PC-3 (cell line): ENCODE results near the gene DIS3L2. TPM values are rescaled to one million over a fixed set of nuclear protein-coding genes. Genes with fewer than 3 reads are reported as not detected.

Experiments used
- ATAC-seq: fragments of 200-7000 bp; cut with Tn5 transposase; 2 replicates; pipeline ENCODE4 v1.9.1; 2020; ENCODE audit warnings: mild to moderate bottlenecking, moderate library complexity
- BruUV-seq: library from RNA; stranded (reverse); fragments of 400-500 nt; replicated peaks from 2 replicates; lab custom pipeline; 2021; lab: Mats Ljungman, UMichigan
- CTCF ChIA-PET: fragments of 300-600 bp; sonication (Branson Sonifier 250); formaldehyde crosslinking; loops from one replicate; lab custom pipeline; 2022; ENCODE audit warnings: antibody characterized with exemption; lab: Charles Lee
- POLR2A ChIA-PET: fragments of 300-600 bp; sonication (Branson Sonifier 250); formaldehyde crosslinking; loops from one replicate; lab custom pipeline; 2022; ENCODE audit warnings: antibody characterized with exemption; ENCODE audit not compliant: unreplicated experiment; lab: Charles Lee
- DNase-seq: peaks from one replicate; pipeline ENCODE4 v3.0.0-alpha.2; 2015
- H2AFZ ChIP-seq: fragments of 300-600 bp; sonication (generic); 2 replicates; pipeline ENCODE4 v1.6.0; 2016; ENCODE audit warnings: antibody characterized with exemption, low read length
- H3F3A ChIP-seq: fragments of 300-600 bp; sonication (generic); one replicate; pipeline ENCODE4 v1.6.0; 2017; ENCODE audit warnings: antibody characterized with exemption, low read length, control low read depth, mild to moderate bottlenecking; ENCODE audit not compliant: unreplicated experiment
- H3K27ac ChIP-seq: fragments of 300-600 bp; sonication (generic); 2 replicates; pipeline ENCODE4 v1.5.1; 2016; ENCODE audit warnings: mild to moderate bottlenecking, low read length
- H3K27me3 ChIP-seq: fragments of 300-600 bp; sonication (generic); 2 replicates; pipeline ENCODE4 v1.6.1; 2016; ENCODE audit warnings: low read length, mixed read lengths
- H3K36me3 ChIP-seq: fragments of 300-600 bp; sonication (generic); 2 replicates; pipeline ENCODE4 v1.6.1; 2016; ENCODE audit warnings: low read depth, mixed run types, low read length, mixed read lengths
- H3K4me1 ChIP-seq: fragments of 300-600 bp; sonication (generic); 2 replicates; pipeline ENCODE4 v1.5.1; 2016; ENCODE audit warnings: low read length; ENCODE audit not compliant: insufficient read depth
- H3K4me2 ChIP-seq: fragments of 300-600 bp; sonication (generic); 2 replicates; pipeline ENCODE4 v1.6.0; 2016; ENCODE audit warnings: low read length
- H3K4me3 ChIP-seq: fragments of 300-600 bp; sonication (generic); 2 replicates; pipeline ENCODE4 v1.5.1; 2016; ENCODE audit warnings: mild to moderate bottlenecking, low read length, mixed read lengths
- H3K79me2 ChIP-seq: fragments of 300-600 bp; sonication (generic); 2 replicates; pipeline ENCODE4 v1.6.1; 2017; ENCODE audit warnings: low read length, mixed read lengths
- H3K9ac ChIP-seq: fragments of 300-600 bp; sonication (generic); 2 replicates; pipeline ENCODE4 v1.6.0; 2016; ENCODE audit warnings: mild to moderate bottlenecking, low read length
- H3K9me2 ChIP-seq: fragments of 300-600 bp; sonication (generic); replicated peaks from 2 replicates; pipeline ENCODE4 v1.6.1; 2016; ENCODE audit warnings: mixed run types, low read length, mixed read lengths
- H3K9me3 ChIP-seq: fragments of 300-600 bp; sonication (generic); 2 replicates; pipeline ENCODE4 v1.6.1; 2016; ENCODE audit warnings: low read length, mixed read lengths
- H4K20me1 ChIP-seq: fragments of 300-600 bp; sonication (generic); 2 replicates; pipeline ENCODE4 v1.6.1; 2016; ENCODE audit warnings: low read length, mixed read lengths
- CTCF ChIP-seq: fragments of 300-600 bp; sonication (generic); conservative IDR thresholded peaks from 2 replicates; pipeline ENCODE4 v1.5.1; 2017; ENCODE audit warnings: antibody characterized with exemption, low read depth, mild to moderate bottlenecking, low read length
- EZH2 ChIP-seq: fragments of 300-600 bp; sonication (generic); IDR thresholded peaks from one replicate; pipeline ENCODE4 v1.6.1; 2017; ENCODE audit warnings: antibody characterized with exemption, mild to moderate bottlenecking, low read length; ENCODE audit not compliant: unreplicated experiment
- EZH2phosphoT487 ChIP-seq: fragments of 300-600 bp; sonication (generic); IDR thresholded peaks from 2 replicates; pipeline ENCODE4 v1.6.1; 2018; ENCODE audit warnings: mild to moderate bottlenecking, antibody characterized with exemption, low read length, borderline replicate concordance
- intact Hi-C: fragments of 100-400 bp; cut with micrococcal nuclease; formaldehyde crosslinking; loops from 2 replicates; pipeline ENCODE4 v1.9.0; 2023
- total RNA-seq: library from RNA; depleted of rRNA; stranded (reverse); fragments of >200 nt; gene quantifications from 2 replicates; pipeline ENCODE4 v1.2.3, GENCODE V29; 2014

Gene DIS3L2
- total RNA-seq, 1 experiment from 2014 or later, result 22.8 TPM

GRCh38 chr2:232275670-232276069 is 314.2 kb downstream of the DIS3L2 start:
- no peaks in the 10 kb centered on the region for H3K79me2 ChIP-seq
- POLR2A ChIA-PET, result no interaction called here
- no peaks in the 10 kb centered on the region for H3K9me2 ChIP-seq
- no peak overlapping the region for H2AFZ ChIP-seq
- H3F3A ChIP-seq, result no peaks in the 10 kb centered on the region
- no peak overlapping the region for H3K4me2 ChIP-seq
- no peaks in the 10 kb centered on the region for H3K27me3 ChIP-seq
- ATAC-seq (no peak), DNase-seq (no peak)
- no peaks in the 10 kb centered on the region for H3K4me1 ChIP-seq
- intact Hi-C loops, result no loop called here
- TF ChIP-seq EZH2phosphoT487 (no peak), EZH2 (no peak), CTCF (no peak)
- no peak overlapping the region for H3K27ac ChIP-seq
- CTCF ChIA-PET, result no interaction called here
- H3K4me3 ChIP-seq, result no peak overlapping the region
- H3K9ac ChIP-seq, result no peak overlapping the region
- H3K9me3 ChIP-seq, result no peaks in the 10 kb centered on the region
- H4K20me1 ChIP-seq, result no peaks in the 10 kb centered on the region
- no peaks in the 10 kb centered on the region for H3K36me3 ChIP-seq
- BruUV-seq, result no TSS peak

- Histone ChIP-seq H3K27ac (no peak overlapping the region), H3F3A (no peaks in the 10 kb centered on the region), H3K9me3 (no peaks in the 10 kb centered on the region), H3K9me2 (no peaks in the 10 kb centered on the region), H3K4me3 (no peak overlapping the region), H3K36me3 (no peaks in the 10 kb centered on the region), H3K79me2 (no peaks in the 10 kb centered on the region), H3K4me2 (no peak overlapping the region), H3K27me3 (no peaks in the 10 kb centered on the region), H3K9ac (no peak overlapping the region), H2AFZ (no peak overlapping the region), H3K4me1 (no peaks in the 10 kb centered on the region), H4K20me1 (no peaks in the 10 kb centered on the region)
- no peak for TF ChIP-seq CTCF
- TF ChIP-seq EZH2phosphoT487, result no peak
- TF ChIP-seq EZH2, result no peak
- POLR2A ChIA-PET, result interaction anchor here (0.5 kb wide), 1 partner anchor 812 kb away, joined by 3 read pairs; the partner anchor contains the start of gene NCL
- CTCF ChIA-PET, result no interaction called here
- intact Hi-C loops, result no loop called here
- no peak for ATAC-seq
- BruUV-seq, result no TSS peak
- no peak for DNase-seq
These were observed 314.7 kb downstream of the DIS3L2 start for GRCh38 chr2:232276084-232276732.

GRCh38 chr2:232276733-232277313 is 315.3 kb downstream of the DIS3L2 start:
- H3K27me3 ChIP-seq, result no peaks in the 10 kb centered on the region
- H3K79me2 ChIP-seq, result no peaks in the 10 kb centered on the region
- intact Hi-C loops, result no loop called here
- no peaks in the 10 kb centered on the region for H3K36me3 ChIP-seq
- CTCF ChIA-PET, result no interaction called here
- no peaks in the 10 kb centered on the region for H3K4me1 ChIP-seq
- no TSS peak for BruUV-seq
- no peak overlapping the region for H3K9ac ChIP-seq
- DNase-seq (no peak), ATAC-seq (no peak)
- TF ChIP-seq CTCF (no peak), EZH2phosphoT487 (no peak), EZH2 (no peak)
- no peak overlapping the region for H2AFZ ChIP-seq
- no peaks in the 10 kb centered on the region for H3K9me3 ChIP-seq
- no peak overlapping the region for H3K4me2 ChIP-seq
- H3K4me3 ChIP-seq, result no peak overlapping the region
- POLR2A ChIA-PET, result interaction anchor here (0.5 kb wide), 1 partner anchor 812 kb away, joined by 3 read pairs; the partner anchor contains the start of gene NCL
- H3K27ac ChIP-seq, result no peak overlapping the region
- H3F3A ChIP-seq, result no peaks in the 10 kb centered on the region
- H3K9me2 ChIP-seq, result no peaks in the 10 kb centered on the region
- no peaks in the 10 kb centered on the region for H4K20me1 ChIP-seq
